Measurements from ENCODE around the gene TRRAP.

TRRAP gene

GRCh38 chr7:98900815-98901214 lies 22.5 kb downstream of the TRRAP start:
- H3K4me3 ChIP-seq (ENCODE audit: low read length), result no peak overlapping the region
- no peak for DNase-seq (ENCODE audit: low read depth)
- no peak for TF ChIP-seq CTCF (conservative IDR thresholded peaks at IDR 0.05; ENCODE audit: low read length)

GRCh38 chr7:98902523-98902922 lies 24.2 kb downstream of the TRRAP start:
- no peak overlapping the region for H3K4me3 ChIP-seq (ENCODE audit: low read length)
- no peak for TF ChIP-seq CTCF (conservative IDR thresholded peaks at IDR 0.05; ENCODE audit: low read length)
- no peak for DNase-seq (ENCODE audit: low read depth)

- no peak for DNase-seq (ENCODE audit: low read depth)
- no peak overlapping the region for H3K4me3 ChIP-seq (ENCODE audit: low read length)
- TF ChIP-seq CTCF (conservative IDR thresholded peaks at IDR 0.05; ENCODE audit: low read length), result no peak
Observed at GRCh38 chr7:98903246-98903645, 24.9 kb downstream of the TRRAP start.

GRCh38 chr7:98907570-98907969 lies 29.2 kb downstream of the TRRAP start:
- H3K4me3 ChIP-seq (ENCODE audit: low read length), result no peak overlapping the region
- no peak for TF ChIP-seq CTCF (conservative IDR thresholded peaks at IDR 0.05; ENCODE audit: low read length)
- DNase-seq (ENCODE audit: low read depth), result no peak

GRCh38 chr7:98908585-98908984 lies 30.3 kb downstream of the TRRAP start:
- DNase-seq (ENCODE audit: low read depth), result no peak
- no peak overlapping the region for H3K4me3 ChIP-seq (ENCODE audit: low read length)
- TF ChIP-seq CTCF (conservative IDR thresholded peaks at IDR 0.05; ENCODE audit: low read length), result no peak

GRCh38 chr7:98909487-98909886 lies 31.2 kb downstream of the TRRAP start:
- no peak for DNase-seq (ENCODE audit: low read depth)
- no peak overlapping the region for H3K4me3 ChIP-seq (ENCODE audit: low read length)
- TF ChIP-seq CTCF (conservative IDR thresholded peaks at IDR 0.05; ENCODE audit: low read length), result no peak

GRCh38 chr7:98910427-98910826 lies 32.1 kb downstream of the TRRAP start:
- H3K4me3 ChIP-seq (ENCODE audit: low read length), result no peak overlapping the region
- no peak for TF ChIP-seq CTCF (conservative IDR thresholded peaks at IDR 0.05; ENCODE audit: low read length)
- no peak for DNase-seq (ENCODE audit: low read depth)
